D721Med (cell line): ENCODE measurements around the gene FAR2.

Source experiments
- DNase-seq: peaks from one replicate; pipeline ENCODE4 v3.0.0; 2011; ENCODE audit warnings: low spot score; ENCODE audit not compliant: insufficient read length
- FAIRE-seq: peaks from 2 replicates; lab custom pipeline; 2011; peaks lifted over from hg19 to GRCh38; lab: Jason Lieb, UNC
- CTCF ChIP-seq: IDR thresholded peaks from 2 replicates; pipeline ENCODE4 v1.5.1; 2012; ENCODE audit warnings: mild to moderate bottlenecking, control low read depth; ENCODE audit not compliant: insufficient read depth; ENCODE audit errors: missing control alignments

FAR2 gene

GRCh38 chr12:29264424-29264823, 115.3 kb downstream of the FAR2 start:
- no peak for DNase-seq
- FAIRE-seq = no peak
- TF ChIP-seq CTCF = no peak

GRCh38 chr12:29269706-29270408, 120.8 kb downstream of the FAR2 start:
- FAIRE-seq (no peak), DNase-seq (no peak)
- no peak for TF ChIP-seq CTCF

GRCh38 chr12:29270446-29270845, 121.4 kb downstream of the FAR2 start:
- FAIRE-seq = no peak
- DNase-seq = no peak
- TF ChIP-seq CTCF = no peak

GRCh38 chr12:29273178-29273843, 124.2 kb downstream of the FAR2 start:
- no peak for FAIRE-seq
- TF ChIP-seq CTCF = no peak
- no peak for DNase-seq

GRCh38 chr12:29275834-29276233, 126.8 kb downstream of the FAR2 start:
- TF ChIP-seq CTCF = no peak
- DNase-seq (no peak), FAIRE-seq (no peak)

- FAIRE-seq = no peak
- no peak for DNase-seq
- no peak for TF ChIP-seq CTCF
These were observed 128.2 kb downstream of the FAR2 start for GRCh38 chr12:29277231-29277630.

- no peak for TF ChIP-seq CTCF
- no peak for DNase-seq
- no peak for FAIRE-seq
These were observed 129.8 kb downstream of the FAR2 start for GRCh38 chr12:29278673-29279420.
